ENCODE measurements around the gene NCOA3.

The NCOA3 gene

DNA sequence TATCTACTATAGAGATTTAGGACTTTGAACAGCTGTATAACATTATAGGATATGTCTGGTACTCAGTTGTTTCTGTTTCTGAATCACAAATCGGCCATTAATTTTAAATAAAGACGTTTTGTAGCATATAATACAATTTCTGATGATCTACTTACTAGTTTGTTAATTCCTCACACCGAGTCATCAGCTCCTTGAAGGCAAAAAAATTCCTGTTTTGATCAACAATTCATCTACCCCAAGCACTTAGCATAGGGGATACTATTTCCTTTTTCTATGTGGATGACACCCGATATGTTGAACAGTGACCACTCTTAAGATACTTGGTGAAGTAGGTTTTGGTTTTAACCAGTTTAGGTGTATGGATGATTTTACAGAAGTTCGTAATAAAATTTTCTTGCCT lies 107.3 kb downstream of the NCOA3 start:
- Histone ChIP-seq H3K4me1 (ENCODE audit: control insufficient read depth in 2 of 2, insufficient read depth in 2 of 2, low read length in 2 of 2) (peaks cover 0 to 2% of the 10 kb centered on the region in 2 donors), H3K27me3 (ENCODE audit: control insufficient read depth in 2 of 2, insufficient read depth in 2 of 2, low read length in 2 of 2) (no peaks in the 10 kb centered on the region), H3K27ac (ENCODE audit: low read depth in 2 of 2, low read length in 2 of 2) (no peak overlapping the region), H3K9me3 (ENCODE audit: control insufficient read depth in 2 of 2, low read length in 2 of 2) (no peaks in the 10 kb centered on the region), H3K9ac (ENCODE audit: low read depth in 1 of 2, low read length in 2 of 2) (no peak overlapping the region), H3K4me3 (ENCODE audit: low read length in 2 of 2) (no peak overlapping the region), H3K36me3 (ENCODE audit: control insufficient read depth in 2 of 2, insufficient read depth in 2 of 2, low read length in 2 of 2) (no peaks in the 10 kb centered on the region)

DNA sequence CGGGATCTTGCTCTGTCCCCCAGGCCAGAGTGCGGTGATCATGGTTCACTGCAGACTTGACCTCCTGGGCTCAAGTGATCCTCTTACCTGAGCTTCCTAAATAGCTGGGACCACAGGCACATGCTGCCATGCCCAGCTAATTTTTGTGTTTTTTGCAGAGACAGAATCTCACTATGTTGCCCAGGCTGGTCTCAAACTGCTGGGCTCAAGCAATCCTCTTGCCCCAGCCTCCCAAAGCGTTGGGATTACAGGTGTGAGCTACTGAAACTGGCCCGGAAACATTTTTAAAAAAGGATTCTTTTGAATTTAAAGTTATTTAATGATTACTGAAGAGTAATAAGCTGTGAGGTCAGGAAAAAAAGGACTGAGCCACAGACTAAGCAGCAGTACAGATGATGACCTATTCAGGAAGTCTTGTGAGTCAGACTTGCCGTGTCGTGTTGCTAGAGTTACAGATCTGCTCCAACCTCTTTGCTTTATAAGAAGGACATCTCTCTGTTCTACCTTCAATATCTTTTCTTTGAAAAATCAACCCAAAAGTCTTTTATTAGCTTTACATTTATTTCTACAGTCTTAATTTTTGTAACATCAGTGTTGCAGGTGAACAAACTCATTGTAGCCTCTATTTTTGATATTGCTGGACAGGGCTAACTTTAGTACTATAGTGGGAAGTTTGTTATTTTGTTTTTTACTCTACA lies 108.7 kb downstream of the NCOA3 start:
- Histone ChIP-seq H3K4me3 (ENCODE audit: low read length in 2 of 2) (no peak overlapping the region), H3K4me1 (ENCODE audit: control insufficient read depth in 2 of 2, insufficient read depth in 2 of 2, low read length in 2 of 2) (peaks cover 0 to 2% of the 10 kb centered on the region in 2 donors), H3K9me3 (ENCODE audit: control insufficient read depth in 2 of 2, low read length in 2 of 2) (no peaks in the 10 kb centered on the region), H3K36me3 (ENCODE audit: control insufficient read depth in 2 of 2, insufficient read depth in 2 of 2, low read length in 2 of 2) (no peaks in the 10 kb centered on the region), H3K27me3 (ENCODE audit: control insufficient read depth in 2 of 2, insufficient read depth in 2 of 2, low read length in 2 of 2) (no peaks in the 10 kb centered on the region), H3K9ac (ENCODE audit: low read depth in 1 of 2, low read length in 2 of 2) (no peak overlapping the region), H3K27ac (ENCODE audit: low read depth in 2 of 2, low read length in 2 of 2) (no peak overlapping the region)

DNA sequence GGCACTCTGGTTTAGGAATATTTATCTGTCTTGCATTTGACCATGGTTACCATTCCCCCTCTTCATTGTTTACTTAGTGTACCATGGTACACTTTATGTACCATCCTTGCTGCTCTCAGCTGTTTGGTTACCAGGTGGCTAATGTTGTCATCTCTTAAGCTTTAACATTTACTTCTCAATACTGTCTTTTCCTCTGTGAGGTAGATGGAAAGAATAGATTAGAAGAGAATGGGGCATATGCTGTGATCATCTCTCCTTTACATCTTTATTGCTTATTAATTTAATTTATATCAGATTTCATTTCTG lies 109.2 kb downstream of the NCOA3 start:
- no peak overlapping the region for H3K9ac ChIP-seq (ENCODE audit: low read depth in 1 of 2, low read length in 2 of 2)
- H3K4me1 ChIP-seq (ENCODE audit: control insufficient read depth in 2 of 2, insufficient read depth in 2 of 2, low read length in 2 of 2), result peaks cover 0 to 2% of the 10 kb centered on the region in 2 donors
- no peak overlapping the region for H3K4me3 ChIP-seq (ENCODE audit: low read length in 2 of 2)
- H3K9me3 ChIP-seq (ENCODE audit: control insufficient read depth in 2 of 2, low read length in 2 of 2), result no peaks in the 10 kb centered on the region
- no peaks in the 10 kb centered on the region for H3K27me3 ChIP-seq (ENCODE audit: control insufficient read depth in 2 of 2, insufficient read depth in 2 of 2, low read length in 2 of 2)
- H3K27ac ChIP-seq (ENCODE audit: low read depth in 2 of 2, low read length in 2 of 2), result no peak overlapping the region
- no peaks in the 10 kb centered on the region for H3K36me3 ChIP-seq (ENCODE audit: control insufficient read depth in 2 of 2, insufficient read depth in 2 of 2, low read length in 2 of 2)

DNA sequence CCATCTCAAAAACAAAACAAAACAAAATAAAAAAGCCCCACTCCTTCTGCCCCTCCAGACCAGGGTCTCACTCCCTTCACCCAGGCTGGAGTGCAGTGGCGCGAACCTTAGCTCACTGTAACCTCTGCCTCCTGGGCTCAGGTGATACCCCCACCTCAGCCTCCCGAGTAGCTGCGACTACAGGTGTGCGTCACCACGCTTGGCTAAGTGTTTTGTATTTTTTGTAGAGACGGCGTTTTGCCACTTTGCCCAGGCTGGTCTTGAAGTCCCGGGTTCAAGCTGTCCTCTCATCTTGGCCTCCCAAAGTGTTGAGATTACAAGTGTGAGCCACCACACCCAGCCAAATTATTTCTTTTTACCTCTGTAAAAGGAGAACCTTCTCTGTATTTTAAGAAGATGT lies 110.1 kb downstream of the NCOA3 start:
- H3K27ac ChIP-seq (ENCODE audit: low read depth in 2 of 2, low read length in 2 of 2), result no peak overlapping the region
- H3K36me3 ChIP-seq (ENCODE audit: control insufficient read depth in 2 of 2, insufficient read depth in 2 of 2, low read length in 2 of 2), result no peaks in the 10 kb centered on the region
- no peak overlapping the region for H3K9ac ChIP-seq (ENCODE audit: low read depth in 1 of 2, low read length in 2 of 2)
- H3K4me1 ChIP-seq (ENCODE audit: control insufficient read depth in 2 of 2, insufficient read depth in 2 of 2, low read length in 2 of 2), result peaks cover 0 to 2% of the 10 kb centered on the region in 2 donors
- H3K4me3 ChIP-seq (ENCODE audit: low read length in 2 of 2), result no peak overlapping the region
- H3K9me3 ChIP-seq (ENCODE audit: control insufficient read depth in 2 of 2, low read length in 2 of 2), result no peaks in the 10 kb centered on the region
- H3K27me3 ChIP-seq (ENCODE audit: control insufficient read depth in 2 of 2, insufficient read depth in 2 of 2, low read length in 2 of 2), result no peaks in the 10 kb centered on the region

DNA sequence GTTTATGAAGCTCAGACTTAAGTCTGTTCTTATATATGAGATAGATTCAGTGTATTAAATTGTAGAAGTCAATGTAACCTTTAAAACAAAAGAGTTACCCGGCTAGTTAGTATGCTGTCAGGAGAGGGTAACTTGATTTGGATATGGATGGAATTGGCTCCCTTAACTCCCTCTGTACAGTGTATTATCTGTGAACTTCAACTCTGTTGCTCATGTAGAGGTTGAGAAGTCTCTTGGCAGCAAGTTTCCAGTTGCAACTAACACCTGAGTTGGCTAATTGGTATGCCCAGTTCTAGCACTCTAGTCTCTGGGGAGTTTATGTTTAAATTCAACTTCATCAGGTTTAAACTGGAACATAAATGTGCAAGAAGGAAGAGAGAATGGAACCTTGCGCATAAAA lies 111.0 kb downstream of the NCOA3 start:
- Histone ChIP-seq H3K36me3 (ENCODE audit: control insufficient read depth in 2 of 2, insufficient read depth in 2 of 2, low read length in 2 of 2) (no peaks in the 10 kb centered on the region), H3K27me3 (ENCODE audit: control insufficient read depth in 2 of 2, insufficient read depth in 2 of 2, low read length in 2 of 2) (no peaks in the 10 kb centered on the region), H3K9me3 (ENCODE audit: control insufficient read depth in 2 of 2, low read length in 2 of 2) (no peaks in the 10 kb centered on the region), H3K4me3 (ENCODE audit: low read length in 2 of 2) (no peak overlapping the region), H3K27ac (ENCODE audit: low read depth in 2 of 2, low read length in 2 of 2) (no peak overlapping the region), H3K4me1 (ENCODE audit: control insufficient read depth in 2 of 2, insufficient read depth in 2 of 2, low read length in 2 of 2) (peaks cover 0 to 2% of the 10 kb centered on the region in 2 donors), H3K9ac (ENCODE audit: low read depth in 1 of 2, low read length in 2 of 2) (no peak overlapping the region)

DNA sequence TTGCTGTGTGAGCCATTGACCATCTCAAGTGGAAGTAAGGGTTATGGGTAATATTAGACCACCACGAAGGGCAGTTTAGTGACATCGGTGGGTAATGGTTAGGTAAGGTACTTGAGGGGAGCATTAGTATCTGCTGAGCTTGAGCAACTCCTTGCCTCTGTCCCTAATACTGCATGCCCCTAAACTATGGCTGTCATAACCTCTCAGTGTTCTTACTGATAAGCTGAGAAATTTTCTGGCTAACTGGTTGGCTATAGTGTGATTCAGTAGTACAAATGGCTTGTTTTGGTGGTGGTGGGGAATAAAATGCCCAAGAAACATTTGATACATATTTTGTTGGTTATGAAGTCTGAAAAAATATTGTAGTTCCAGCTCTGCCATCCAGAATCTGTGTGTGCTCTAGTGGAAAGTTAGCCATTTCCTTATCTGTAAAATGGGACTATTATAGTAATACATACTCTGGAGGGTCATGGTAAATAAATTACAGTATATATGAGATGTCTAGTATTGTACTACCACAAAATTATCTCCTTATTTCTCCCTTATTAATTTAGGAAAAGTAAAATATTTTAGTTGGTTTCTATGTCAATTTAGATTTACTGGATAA lies 113.1 kb downstream of the NCOA3 start:
- Histone ChIP-seq H3K9me3 (ENCODE audit: control insufficient read depth in 2 of 2, low read length in 2 of 2) (no peaks in the 10 kb centered on the region), H3K27ac (ENCODE audit: low read depth in 2 of 2, low read length in 2 of 2) (no peak overlapping the region), H3K4me3 (ENCODE audit: low read length in 2 of 2) (no peak overlapping the region), H3K4me1 (ENCODE audit: control insufficient read depth in 2 of 2, insufficient read depth in 2 of 2, low read length in 2 of 2) (peaks cover 0 to 2% of the 10 kb centered on the region in 2 donors), H3K36me3 (ENCODE audit: control insufficient read depth in 2 of 2, insufficient read depth in 2 of 2, low read length in 2 of 2) (no peaks in the 10 kb centered on the region), H3K9ac (ENCODE audit: low read depth in 1 of 2, low read length in 2 of 2) (no peak overlapping the region), H3K27me3 (ENCODE audit: control insufficient read depth in 2 of 2, insufficient read depth in 2 of 2, low read length in 2 of 2) (no peaks in the 10 kb centered on the region)

DNA sequence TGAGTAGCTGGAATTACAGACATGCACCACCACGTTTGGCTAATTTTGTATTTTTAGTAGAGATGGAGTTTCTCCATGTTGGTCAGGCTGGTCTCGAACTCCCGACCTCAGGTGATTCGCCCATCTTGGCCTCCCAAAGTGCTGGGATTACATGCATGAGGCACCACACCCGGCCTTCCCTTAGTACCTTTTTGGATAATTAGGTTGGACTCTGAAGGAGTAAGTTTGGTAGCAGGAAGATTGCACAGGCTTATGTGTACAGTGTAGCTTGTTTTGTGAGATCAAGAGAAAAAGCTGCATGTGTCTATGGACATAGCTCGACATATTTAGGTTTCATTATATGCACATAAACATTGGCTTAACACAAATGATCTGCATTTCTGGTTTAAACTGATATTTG lies 116.8 kb downstream of the NCOA3 start:
- no peaks in the 10 kb centered on the region for H3K9me3 ChIP-seq (ENCODE audit: control insufficient read depth in 2 of 2, low read length in 2 of 2)
- no peaks in the 10 kb centered on the region for H3K27me3 ChIP-seq (ENCODE audit: control insufficient read depth in 2 of 2, insufficient read depth in 2 of 2, low read length in 2 of 2)
- no peak overlapping the region for H3K27ac ChIP-seq (ENCODE audit: low read depth in 2 of 2, low read length in 2 of 2)
- H3K36me3 ChIP-seq (ENCODE audit: control insufficient read depth in 2 of 2, insufficient read depth in 2 of 2, low read length in 2 of 2), result peaks cover 0 to 5% of the 10 kb centered on the region in 2 donors
- no peak overlapping the region for H3K9ac ChIP-seq (ENCODE audit: low read depth in 1 of 2, low read length in 2 of 2)
- H3K4me1 ChIP-seq (ENCODE audit: control insufficient read depth in 2 of 2, insufficient read depth in 2 of 2, low read length in 2 of 2), result no peaks in the 10 kb centered on the region
- H3K4me3 ChIP-seq (ENCODE audit: low read length in 2 of 2), result no peak overlapping the region

DNA sequence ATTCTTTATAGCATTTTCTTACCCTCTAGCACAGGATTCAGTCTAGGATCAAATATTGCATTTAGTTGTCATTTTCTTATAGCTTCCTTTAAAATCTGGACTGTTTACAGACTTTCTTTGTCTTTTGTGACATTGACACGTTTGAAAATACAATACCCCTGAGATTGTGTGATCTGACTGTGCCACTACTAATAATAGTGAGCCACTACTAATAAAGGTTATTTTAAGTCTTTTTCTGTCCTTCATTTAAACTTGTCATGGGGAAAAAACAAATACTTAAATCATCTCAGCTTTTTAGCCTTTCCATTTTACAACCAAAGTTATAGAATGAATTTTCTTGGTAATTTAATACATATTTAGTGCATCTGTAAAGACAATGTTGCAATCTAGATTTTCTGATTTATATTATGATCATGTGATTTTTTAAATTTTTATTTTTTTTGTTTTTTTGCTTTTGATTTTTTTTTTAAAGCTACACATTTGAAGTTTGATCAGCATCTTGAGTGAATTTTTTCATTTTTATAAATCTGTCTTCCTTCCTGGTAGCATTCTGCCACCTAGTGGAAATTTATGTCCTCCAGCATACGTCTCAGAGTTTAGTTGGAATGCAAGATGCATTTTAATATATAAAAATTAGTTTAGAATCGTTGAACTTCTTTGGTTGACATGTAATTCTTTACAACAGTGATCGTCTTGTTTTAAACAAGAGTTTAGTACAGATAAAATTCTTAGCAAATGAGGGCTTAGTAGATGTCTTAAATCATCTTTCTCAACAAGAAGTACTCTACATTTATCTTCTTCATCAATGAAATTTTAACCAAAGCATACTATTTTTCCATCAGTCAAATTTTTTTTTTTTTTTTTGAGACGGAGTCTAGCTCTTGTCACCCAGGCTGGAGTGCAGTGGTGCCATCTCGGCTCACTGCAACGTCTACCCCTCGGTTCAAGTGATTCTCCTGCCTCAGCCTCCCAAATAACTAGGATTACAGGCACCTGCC lies 119.4 kb downstream of the NCOA3 start:
- Histone ChIP-seq H3K4me1 (ENCODE audit: control insufficient read depth in 2 of 2, insufficient read depth in 2 of 2, low read length in 2 of 2) (no peaks in the 10 kb centered on the region), H3K9ac (ENCODE audit: low read depth in 1 of 2, low read length in 2 of 2) (no peak overlapping the region), H3K4me3 (ENCODE audit: low read length in 2 of 2) (no peak overlapping the region), H3K27ac (ENCODE audit: low read depth in 2 of 2, low read length in 2 of 2) (no peak overlapping the region), H3K36me3 (ENCODE audit: control insufficient read depth in 2 of 2, insufficient read depth in 2 of 2, low read length in 2 of 2) (peaks cover 8 to 14% of the 10 kb centered on the region in 2 donors), H3K27me3 (ENCODE audit: control insufficient read depth in 2 of 2, insufficient read depth in 2 of 2, low read length in 2 of 2) (no peaks in the 10 kb centered on the region), H3K9me3 (ENCODE audit: control insufficient read depth in 2 of 2, low read length in 2 of 2) (no peaks in the 10 kb centered on the region)

DNA sequence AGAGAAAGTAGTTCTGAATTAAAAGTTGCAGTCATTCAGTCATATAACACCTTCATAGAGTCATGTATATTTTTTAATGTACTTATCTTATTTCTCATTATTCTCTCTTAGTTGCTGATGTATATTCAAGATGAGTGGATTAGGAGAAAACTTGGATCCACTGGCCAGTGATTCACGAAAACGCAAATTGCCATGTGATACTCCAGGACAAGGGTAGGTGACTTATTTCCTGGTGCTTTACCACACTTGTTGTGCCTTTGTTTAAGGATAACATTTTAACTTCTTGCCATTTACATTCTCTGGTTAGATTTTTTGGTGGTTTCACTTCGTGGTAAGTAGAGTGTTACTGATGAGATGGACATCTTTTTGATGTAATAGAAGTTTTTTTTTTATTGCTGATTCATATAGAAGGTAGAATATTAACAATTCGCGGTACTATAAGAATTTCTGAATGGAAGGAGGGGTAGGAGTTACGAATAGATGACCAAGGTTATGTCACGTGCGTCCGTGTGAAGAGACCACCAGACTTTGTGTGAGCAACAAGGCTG lies 120.5 kb downstream of the NCOA3 start:
- Histone ChIP-seq H3K9me3 (ENCODE audit: control insufficient read depth in 2 of 2, low read length in 2 of 2) (no peaks in the 10 kb centered on the region), H3K27me3 (ENCODE audit: control insufficient read depth in 2 of 2, insufficient read depth in 2 of 2, low read length in 2 of 2) (no peaks in the 10 kb centered on the region), H3K36me3 (ENCODE audit: control insufficient read depth in 2 of 2, insufficient read depth in 2 of 2, low read length in 2 of 2) (peaks cover 13 to 19% of the 10 kb centered on the region in 2 donors), H3K4me1 (ENCODE audit: control insufficient read depth in 2 of 2, insufficient read depth in 2 of 2, low read length in 2 of 2) (no peaks in the 10 kb centered on the region), H3K9ac (ENCODE audit: low read depth in 1 of 2, low read length in 2 of 2) (no peak overlapping the region), H3K27ac (ENCODE audit: low read depth in 2 of 2, low read length in 2 of 2) (no peak overlapping the region), H3K4me3 (ENCODE audit: low read length in 2 of 2) (no peak overlapping the region)

DNA sequence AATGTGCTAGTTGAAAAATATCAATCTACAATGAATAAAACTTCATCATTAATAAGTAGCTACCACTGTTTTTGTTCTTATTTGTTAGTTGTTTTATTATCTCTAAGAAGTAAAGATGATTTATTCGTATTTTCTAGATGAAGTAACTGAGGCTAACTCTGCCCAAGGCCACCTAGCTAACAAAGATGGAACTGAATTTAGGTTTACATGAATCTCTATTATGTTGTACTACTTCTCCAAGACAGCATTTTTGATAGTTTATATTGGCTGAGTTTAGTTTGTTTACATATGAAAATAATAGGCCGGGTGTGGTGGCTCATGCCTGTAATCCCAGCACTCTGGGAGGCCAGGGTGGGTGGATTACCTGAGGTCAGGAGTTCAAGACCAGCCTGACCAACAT lies 121.5 kb downstream of the NCOA3 start:
- Histone ChIP-seq H3K27ac (ENCODE audit: low read depth in 2 of 2, low read length in 2 of 2) (no peak overlapping the region), H3K4me1 (ENCODE audit: control insufficient read depth in 2 of 2, insufficient read depth in 2 of 2, low read length in 2 of 2) (no peaks in the 10 kb centered on the region), H3K27me3 (ENCODE audit: control insufficient read depth in 2 of 2, insufficient read depth in 2 of 2, low read length in 2 of 2) (no peaks in the 10 kb centered on the region), H3K9ac (ENCODE audit: low read depth in 1 of 2, low read length in 2 of 2) (no peak overlapping the region), H3K9me3 (ENCODE audit: control insufficient read depth in 2 of 2, low read length in 2 of 2) (no peaks in the 10 kb centered on the region), H3K4me3 (ENCODE audit: low read length in 2 of 2) (no peak overlapping the region), H3K36me3 (ENCODE audit: control insufficient read depth in 2 of 2, insufficient read depth in 2 of 2, low read length in 2 of 2) (peaks cover 19 to 26% of the 10 kb centered on the region in 2 donors)

All from mucosa of rectum (tissue), 2 donors.